ENCODE measurements around the gene USHBP1.

- no peak for TF ChIP-seq REST (IDR thresholded peaks at IDR 0.05; ENCODE audit: low read depth)
- TF ChIP-seq POLR2A (IDR thresholded peaks at IDR 0.05; ENCODE audit: borderline replicate concordance, extremely low read depth, insufficient read depth, insufficient read length) = peak; percentile 37
- TF ChIP-seq CEBPB (IDR thresholded peaks at IDR 0.05; ENCODE audit: low read depth) = no peak
- no peak for TF ChIP-seq ZBTB33 (IDR thresholded peaks at IDR 0.05; ENCODE audit: extremely low read depth, insufficient replicate concordance, low read length)
- TF ChIP-seq POLR2AphosphoS5 (IDR thresholded peaks at IDR 0.05; ENCODE audit: low read depth, low read length) = 0 out of 2 replicates have a peak, but pooled peaks have one; percentile 21
- TF ChIP-seq CTCF (IDR thresholded peaks at IDR 0.05 in 2 of 3, conservative IDR thresholded peaks at IDR 0.05 in 1 of 3; ENCODE audit: borderline replicate concordance in 1 of 3, insufficient read depth in 1 of 3, low read depth in 2 of 3, low read length in 2 of 3) = no peak
- TF ChIP-seq ZFX (IDR thresholded peaks at IDR 0.05) = no peak
- TF ChIP-seq YY1 (IDR thresholded peaks at IDR 0.05; ENCODE audit: extremely low read depth, insufficient replicate concordance, low read depth, low read length) = no peak
Measured at GRCh38 chr19:17229890-17230289, 34.7 kb downstream of the USHBP1 start.

Measured in HCT116 (cell line).